Fibroblast of skin of left biceps (primary cell): Measurements from ENCODE around the gene MAP3K9.

Experiments
- DNase-seq, 2 experiments: peaks; one replicate each; pipeline ENCODE4 v3.0.0-alpha.2; 2013; ENCODE audit warnings: low read depth in 2 of 2

Gene MAP3K9

DNA sequence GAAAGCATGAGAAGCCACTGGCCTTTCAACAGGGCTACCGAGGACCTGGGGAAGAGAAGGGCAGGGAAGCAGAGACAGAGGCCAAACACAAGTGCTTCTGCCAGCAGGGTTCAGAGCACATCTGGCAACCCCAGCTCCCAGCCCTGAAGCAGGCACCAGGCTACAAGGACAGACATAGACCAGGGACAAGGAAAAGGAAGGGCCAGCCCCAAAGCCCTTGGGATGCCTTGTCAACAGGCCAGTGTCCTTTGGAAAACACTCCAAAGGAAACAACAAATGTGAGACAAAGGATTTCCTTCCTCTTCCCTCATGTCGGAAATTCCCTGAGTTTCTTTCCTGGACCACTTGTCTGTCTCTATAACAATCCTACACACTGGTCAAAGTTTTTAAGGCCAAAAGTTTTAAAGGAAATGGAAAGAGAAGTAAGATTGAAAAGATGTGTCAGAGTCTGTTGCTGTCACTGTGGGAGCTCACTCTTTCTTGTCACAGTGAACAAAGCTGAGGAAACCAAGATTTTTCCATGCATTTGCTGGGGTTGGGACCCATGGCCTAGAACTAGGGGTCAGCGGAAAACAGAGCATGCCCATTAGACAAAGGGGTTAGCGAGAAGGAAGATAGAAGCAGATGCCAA, 108.2 kb downstream of the MAP3K9 start:
- DNase-seq: no peak

DNA sequence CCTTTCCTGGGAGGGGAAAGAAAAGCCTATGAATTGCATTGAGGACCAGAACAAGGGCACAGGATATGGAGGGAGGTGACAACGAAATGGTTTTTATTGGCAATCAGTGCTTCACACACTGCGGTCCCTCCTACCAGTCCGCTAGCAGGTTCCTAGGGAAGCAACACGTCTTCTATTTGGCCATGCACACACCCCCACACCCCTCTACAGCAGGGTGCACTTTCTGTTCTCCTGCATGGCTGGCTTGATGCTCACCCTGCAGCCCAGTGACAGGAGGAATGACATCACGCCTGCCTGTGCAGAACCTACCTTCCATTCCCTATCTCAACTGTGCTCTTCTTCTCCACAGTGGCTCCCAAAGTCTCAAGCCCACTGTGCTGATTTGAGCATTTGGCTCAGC, 109.7 kb downstream of the MAP3K9 start:
- no peak for DNase-seq

DNA sequence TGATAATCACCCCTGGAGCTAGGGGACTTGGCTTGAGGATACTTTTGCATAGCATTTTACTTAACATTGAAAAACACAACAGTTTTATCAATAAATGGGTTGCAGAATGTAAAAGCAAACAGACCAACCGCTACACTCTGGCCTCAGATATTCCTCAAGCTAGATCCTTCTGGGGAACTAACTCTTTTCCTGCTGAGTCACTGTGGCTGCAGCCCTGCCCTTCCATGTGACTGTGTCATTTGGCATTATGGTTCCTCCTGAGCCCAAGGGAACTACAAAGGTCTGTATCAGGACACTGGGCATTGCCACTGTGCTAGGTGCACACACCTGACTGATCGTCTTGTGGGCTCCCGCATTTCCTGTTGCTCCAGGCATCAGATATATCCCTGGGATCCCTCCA, 111.0 kb downstream of the MAP3K9 start:
- DNase-seq: no peak

DNA sequence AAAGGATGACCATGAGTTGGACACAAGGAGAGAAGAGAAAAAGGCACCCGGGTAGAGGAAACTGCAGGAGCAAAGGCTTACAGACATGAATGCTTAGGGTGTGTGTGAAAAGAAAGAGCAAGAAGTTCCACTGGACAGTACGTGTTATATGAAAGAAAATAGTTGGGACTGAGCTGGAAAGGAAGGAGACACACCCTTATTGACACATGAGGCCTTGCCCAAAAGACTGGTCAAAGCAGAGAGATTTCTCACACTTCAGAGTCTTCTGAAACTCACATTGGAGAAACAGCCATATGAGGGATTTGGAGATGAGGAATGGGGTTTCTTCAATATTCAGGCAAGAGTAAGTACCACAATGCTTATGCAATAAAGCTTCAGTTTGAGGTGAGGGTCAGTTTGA, 111.6 kb downstream of the MAP3K9 start:
- DNase-seq: no peak

DNA sequence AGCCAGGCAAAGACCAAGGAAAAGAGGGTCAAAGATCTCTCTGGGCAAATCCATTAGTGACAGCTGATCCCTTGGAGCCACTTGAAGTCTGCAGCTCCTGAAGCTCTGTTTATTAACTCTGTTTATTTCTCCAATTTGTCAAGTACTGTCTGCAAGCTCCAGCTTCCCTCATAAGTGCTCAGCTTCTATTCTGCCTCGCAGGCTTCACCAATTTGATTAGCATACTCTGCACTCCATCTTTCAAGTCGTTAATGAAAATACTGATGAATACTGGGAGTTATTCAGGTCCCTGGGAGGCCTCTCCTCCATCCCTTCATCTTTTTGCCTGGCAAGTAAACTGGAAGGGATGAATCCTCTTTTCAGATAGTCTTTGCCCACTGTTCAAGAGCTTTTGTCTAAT, 113.3 kb downstream of the MAP3K9 start:
- DNase-seq: no peak

DNA sequence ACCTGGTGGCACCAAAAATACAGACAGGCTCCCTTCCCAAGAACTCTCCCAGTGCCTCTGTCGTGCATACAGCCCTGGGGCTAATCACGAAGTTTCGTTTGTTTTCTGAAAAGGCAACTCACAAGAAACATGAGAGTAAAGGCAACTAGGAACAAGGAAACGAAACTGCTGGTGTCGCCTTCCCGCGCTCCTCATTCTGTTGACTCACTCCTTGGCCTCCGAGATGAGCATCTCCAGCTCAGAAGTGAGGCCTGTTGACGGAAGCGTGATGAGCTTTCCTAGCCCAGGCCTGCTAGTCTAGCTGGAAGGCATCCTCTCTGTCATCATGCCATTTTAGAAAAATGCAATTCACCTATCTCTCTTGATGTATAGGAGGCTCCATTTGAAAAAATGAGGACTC, 117.1 kb downstream of the MAP3K9 start:
- DNase-seq: no peak

DNA sequence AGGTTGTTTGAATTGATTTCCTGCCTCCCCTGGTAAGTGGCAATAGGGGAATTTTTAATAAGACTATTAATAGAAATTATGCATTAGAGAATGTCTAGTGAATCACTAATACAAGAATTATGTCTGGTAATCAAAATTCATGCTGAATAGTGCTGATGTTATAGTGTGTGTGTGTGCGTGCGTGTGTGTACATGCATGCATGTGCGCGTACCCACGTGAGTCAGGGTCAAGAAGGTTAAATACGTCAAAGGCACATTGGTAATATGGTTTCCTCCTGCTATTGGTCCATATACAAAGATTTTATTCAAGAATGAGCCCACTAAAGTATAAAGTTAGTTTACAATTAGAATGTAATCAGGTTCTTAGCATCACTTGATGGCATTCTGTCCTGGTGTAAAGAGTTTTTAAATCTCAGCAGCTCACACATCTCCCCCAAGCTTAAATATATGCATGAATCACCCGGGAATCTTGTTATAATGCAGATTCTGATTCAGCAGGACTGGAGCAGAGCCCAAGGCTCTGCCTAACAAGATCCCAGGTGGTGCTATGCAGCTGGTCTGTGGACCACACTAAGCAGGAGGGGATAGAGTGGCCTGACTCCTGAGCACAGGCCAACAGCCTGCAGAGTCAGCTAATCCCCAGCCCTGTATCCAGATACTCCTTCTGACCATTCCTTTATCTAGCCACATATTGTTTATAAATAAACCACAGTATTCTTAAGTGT, 123.7 kb downstream of the MAP3K9 start:
- DNase-seq: no peak

DNA sequence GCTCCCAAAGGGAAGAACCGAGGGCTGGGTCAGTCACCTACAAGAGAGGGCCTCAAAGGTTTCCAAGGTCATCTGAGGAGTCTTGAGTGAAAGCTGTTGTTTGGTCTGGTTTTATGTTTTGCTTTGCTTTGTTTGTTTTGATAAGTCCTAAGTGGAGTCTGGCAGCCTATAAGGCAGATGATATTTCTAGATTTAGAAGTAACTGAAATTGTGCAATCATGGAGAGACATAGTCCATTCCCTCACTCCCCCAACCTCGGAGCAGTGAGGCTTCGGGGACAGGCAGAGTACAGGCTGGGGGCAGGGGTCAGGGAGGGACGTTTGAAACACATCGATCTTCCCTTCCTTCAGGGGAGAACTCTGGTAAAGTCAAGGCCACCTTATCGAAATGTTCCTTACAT, 125.3 kb downstream of the MAP3K9 start:
- DNase-seq: no peak

DNA sequence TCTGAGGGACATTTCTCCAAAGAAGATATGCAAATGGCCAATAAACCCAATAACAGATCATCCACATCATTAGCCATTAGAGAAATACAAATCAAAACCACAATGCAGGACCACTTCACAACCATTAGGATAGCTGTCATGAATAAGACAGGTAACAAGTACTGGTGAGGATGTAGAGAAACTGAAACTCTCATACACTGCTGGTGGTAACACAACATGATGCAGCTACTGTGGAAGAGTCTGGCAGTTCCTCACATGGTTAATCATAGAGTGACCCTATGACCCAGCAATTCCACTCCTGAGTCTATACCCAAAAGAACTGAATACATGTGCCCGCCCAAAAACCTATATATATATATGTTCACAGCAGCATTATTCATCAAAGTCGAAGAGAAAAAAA, 128.6 kb downstream of the MAP3K9 start:
- DNase-seq: no peak

DNA sequence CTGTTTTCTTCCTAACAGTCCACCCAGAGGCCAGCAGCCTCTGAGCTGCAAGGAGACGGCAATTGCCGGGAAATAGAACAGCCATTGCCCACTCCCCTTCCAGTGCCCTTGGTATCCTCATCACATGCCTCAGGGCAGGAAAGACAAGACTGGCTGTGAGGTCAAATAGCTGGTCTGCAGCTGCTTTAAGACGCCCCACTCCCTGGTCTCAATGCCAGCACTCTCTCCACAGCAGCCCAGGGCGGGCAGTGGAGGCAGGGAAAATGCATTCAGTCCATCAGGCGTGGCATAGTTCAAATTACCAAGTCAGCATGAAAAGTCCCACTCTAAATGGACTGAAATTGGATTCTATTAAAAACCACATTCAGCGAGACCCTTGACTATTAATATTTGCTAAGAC, 132.0 kb downstream of the MAP3K9 start:
- no peak for DNase-seq
